Fibroblast of skin of abdomen (primary cell): ENCODE data around the gene ARHGEF7.

ENCODE experiments used
- DNase-seq: peaks from one replicate; pipeline ENCODE4 v3.0.0-alpha.2; 2013

Gene ARHGEF7

DNA sequence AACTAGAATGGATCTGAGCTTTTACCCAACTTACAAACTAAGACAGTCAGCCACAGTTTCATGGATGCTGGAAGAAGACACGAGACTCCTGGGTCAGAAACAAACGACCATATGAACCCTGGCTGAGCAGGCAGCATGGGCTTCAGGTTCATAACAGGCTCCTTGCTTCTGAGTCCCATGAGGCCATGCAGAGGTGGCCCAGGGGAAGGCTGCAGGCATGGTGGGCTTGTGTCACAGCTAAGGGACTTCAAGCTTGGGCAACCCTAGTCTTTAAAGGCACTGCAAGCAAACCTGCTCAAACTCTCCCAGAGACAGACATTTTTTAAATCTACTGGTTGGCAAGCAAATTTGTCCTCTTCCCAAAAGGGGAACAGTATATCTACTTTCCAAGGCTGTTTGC is 5.1 kb upstream of the ARHGEF7 start:
- DNase-seq = no peak

- no peak for DNase-seq
Observed at GRCh38 chr13:111111376-111111937, 3.7 kb upstream of the ARHGEF7 start.

- no peak for DNase-seq
Observed at GRCh38 chr13:111112196-111112595, 2.9 kb upstream of the ARHGEF7 start.

DNA sequence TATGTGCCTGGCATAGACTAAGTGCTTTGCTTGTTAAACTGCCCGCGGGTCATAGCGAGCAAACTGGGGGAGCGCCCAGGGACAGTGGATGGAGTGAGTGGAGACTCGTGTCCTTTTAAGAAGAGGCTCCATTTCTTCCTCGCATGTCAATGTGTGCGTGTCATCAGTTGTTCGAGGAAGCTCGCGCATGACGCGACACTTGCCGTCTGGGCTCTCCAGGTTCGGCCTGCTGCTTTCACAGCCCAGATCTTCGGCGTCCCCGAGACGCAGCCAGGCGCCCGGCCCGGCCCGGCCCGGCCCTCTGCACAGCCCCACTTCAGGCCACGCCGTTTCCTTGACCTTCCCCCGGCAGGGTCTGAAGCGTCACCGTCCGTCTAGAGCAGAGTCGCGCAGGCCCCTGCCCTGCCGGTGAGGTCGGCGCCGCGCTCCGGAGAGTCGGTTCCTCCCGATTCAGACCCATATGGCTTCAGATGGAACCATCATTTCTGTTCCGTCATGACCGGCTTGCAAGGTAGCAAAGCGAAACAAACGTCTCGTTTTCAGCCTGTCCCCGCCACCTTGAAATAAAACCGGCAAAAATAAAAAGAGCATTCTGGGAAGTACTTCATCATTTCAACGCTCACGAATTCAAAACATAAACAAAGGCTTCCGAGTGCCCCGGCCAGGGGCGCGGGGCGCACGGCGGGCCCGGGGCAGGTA is 599 bp upstream of the ARHGEF7 start:
- DNase-seq = peak; percentile 17

DNA sequence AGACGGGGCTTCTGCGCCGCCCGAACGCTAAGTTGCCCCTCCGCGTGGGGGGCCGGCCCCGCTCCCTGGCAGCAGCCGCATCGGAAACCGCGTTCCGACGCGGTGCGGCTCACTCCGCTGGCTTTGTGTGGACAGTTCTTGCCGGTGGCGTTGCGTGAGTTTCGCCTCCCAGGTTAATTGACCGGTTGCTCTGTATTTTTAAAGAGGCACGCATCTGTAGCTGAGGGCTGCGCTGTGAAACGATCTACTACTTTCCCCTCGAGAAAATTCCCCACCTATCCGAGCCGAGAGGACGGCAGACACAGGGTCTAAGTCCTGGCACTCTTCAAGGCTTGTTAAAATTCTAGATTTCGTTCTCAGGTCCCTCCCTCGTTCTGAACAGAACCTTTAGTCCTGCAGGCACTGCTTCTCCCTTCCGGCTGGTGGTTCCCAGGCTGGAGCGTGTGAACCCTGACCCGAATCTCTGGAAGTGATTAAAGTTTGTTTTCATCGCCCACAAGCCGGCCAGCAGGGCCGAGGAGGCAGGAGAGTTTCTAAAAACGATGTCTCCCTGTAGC is 933 bp downstream of the ARHGEF7 start:
- peak; percentile 71 for DNase-seq

GRCh38 chr13:111116856-111117255 is 1.7 kb downstream of the ARHGEF7 start:
- DNase-seq = peak; percentile 45

- peak; percentile 13 for DNase-seq
Observed at GRCh38 chr13:111117289-111117688, 2.2 kb downstream of the ARHGEF7 start.

DNA sequence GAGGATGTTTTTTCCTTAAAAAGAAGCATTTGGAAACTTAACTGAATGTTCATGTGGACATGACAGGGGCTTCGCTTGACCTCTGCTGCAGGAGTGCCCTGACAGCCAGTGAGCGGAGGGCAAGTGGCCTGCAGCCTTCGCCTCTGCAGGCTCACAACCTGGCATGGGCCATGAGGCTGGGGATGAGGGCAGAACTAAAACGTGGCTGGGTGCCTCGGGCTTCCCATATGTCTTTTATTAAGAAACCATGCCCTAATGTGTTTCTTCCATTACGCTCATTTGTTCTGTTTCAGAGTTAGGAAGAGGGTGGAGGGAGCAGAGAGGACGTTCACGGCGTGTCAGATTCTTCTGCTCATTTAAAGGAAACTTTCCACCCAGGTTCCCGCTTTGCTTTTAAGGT is 2.9 kb downstream of the ARHGEF7 start:
- DNase-seq = peak; percentile 13

DNA sequence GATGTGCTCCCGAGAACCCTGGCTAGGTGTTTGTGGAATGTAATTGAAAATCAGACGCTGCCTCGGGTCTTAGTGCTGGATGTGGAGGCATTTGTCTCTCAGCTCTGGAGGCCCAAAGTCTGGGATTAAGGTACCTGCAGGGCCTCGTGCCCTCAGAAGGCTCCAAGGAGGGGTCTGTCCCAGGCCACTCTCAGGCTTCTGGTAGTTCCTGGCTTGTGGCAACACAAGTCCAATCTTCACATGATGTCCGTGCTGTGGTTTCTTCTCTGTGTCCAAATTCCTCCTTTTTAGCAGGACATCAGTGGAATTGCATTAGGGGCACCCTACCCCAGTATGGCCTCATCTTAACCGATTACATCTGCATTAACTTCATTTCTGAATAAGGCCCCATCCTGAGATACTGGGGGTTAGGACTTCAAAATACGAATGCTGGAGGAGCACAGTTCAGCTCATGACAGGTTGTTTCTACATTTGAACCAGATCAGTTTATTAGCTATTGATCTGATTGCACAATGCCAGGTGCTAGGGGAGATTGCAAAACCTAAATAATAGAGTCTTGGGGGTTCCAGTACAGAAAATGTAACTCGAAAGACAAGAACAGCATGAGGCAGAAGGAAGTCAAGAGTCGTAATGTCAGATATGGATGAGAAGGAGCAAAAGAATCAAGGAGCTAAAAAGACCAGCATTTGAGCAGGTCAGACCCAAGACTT is 3.9 kb downstream of the ARHGEF7 start:
- DNase-seq = no peak

DNA sequence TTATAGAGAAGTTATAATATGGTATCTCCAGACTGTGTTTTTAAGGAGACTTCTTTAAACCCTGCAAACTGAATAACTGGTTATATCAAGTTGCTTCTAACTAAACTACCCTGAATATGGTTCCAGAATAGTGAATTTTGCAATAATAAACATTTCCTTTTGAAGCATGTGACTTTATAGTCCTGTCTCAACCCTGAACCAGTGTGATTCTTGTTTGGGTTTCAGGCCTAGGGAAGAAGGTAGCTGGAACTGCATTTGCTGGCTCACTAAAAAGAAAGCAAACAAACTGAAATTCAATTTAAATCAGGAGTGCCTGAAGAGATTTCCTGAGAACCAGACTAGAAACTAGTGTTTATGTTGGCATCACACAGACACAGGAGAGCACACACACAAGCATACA is 4.9 kb downstream of the ARHGEF7 start:
- DNase-seq = no peak

GRCh38 chr13:111120422-111120821 is 5.3 kb downstream of the ARHGEF7 start:
- no peak for DNase-seq

DNA sequence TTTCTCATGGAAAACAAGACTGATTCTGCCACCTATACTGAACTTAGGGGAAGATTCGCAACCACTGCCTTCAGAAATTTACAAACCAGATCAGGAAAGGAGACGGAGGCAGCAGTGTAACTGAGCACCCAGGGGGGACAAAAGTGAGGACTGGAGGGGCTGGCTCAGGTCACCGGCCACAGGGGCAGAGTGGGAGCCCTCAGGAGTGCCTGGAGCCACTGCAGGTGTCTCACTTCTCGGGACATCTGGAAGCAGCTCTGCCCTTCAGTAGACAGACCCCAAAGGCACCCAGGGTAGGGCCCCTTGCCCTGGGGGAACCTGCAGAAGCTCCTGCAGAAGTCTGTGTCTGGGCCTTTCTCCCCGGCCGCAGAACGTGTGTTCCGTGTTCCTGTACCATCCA is 5.8 kb downstream of the ARHGEF7 start:
- no peak for DNase-seq

- no peak for DNase-seq
Observed at GRCh38 chr13:111121506-111121905, 6.4 kb downstream of the ARHGEF7 start.

GRCh38 chr13:111122056-111122455 is 6.9 kb downstream of the ARHGEF7 start:
- DNase-seq = no peak

- DNase-seq = no peak
Observed at GRCh38 chr13:111122631-111123030, 7.5 kb downstream of the ARHGEF7 start.

- no peak for DNase-seq
Observed at GRCh38 chr13:111123221-111123620, 8.1 kb downstream of the ARHGEF7 start.

- no peak for DNase-seq
Observed at GRCh38 chr13:111123649-111124048, 8.5 kb downstream of the ARHGEF7 start.

DNA sequence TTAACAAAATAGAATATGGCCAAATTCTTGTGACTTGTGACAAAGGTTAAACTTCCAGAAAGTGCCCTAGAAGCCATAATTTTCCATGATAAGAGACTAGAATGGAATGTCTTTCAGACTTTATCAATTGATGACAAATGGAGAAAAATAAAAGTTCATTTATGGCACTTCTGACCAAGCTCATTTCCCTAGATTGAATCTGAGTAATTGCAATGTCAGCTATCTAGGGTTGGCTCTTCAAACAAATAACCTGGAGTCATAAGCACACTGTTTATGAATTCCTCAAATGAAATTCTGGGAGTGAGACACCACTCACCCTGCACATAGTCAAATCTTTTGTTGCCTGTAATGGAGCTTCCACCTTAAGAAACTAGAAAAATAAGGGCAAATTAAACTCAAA is 11.4 kb downstream of the ARHGEF7 start:
- no peak for DNase-seq

GRCh38 chr13:111129465-111130115 is 14.5 kb downstream of the ARHGEF7 start:
- no peak for DNase-seq

- no peak for DNase-seq
Observed at GRCh38 chr13:111130116-111130508, 15.0 kb downstream of the ARHGEF7 start.

GRCh38 chr13:111131048-111131447 is 15.9 kb downstream of the ARHGEF7 start:
- DNase-seq = no peak

DNA sequence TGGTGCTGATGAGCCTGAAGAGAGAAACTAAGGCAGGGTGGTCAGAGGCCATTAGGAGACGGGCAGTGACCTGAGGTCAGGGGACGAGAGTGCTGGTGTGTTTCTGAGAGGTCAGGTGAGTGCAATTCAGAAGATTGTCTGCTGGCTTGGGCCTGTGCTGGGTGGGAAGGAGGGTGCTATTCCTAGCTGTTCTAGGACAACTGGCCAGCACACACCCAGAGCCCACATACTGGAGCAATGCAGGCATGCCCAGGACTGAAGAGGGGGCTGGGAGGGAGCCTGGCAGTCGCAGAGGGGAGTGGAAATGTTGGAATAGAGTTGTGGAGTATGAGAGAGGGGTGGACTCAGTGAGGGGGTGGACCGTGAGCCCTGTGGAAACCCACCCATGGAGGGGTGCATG is 16.5 kb downstream of the ARHGEF7 start:
- no peak for DNase-seq

DNA sequence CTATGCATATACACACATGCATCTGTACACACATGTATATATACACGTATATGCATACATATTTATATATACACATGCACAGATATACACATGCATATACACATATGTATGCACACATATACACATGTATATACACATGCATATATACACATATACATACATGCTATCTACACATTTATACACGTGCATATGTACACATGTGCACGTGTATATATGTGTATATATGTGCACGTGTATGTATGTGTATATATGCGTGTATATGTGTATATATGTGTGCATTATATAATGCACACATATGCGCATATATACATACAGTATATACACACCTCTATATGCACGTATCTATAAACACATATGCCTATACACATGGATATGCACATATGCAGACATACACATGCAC is 17.8 kb downstream of the ARHGEF7 start:
- no peak for DNase-seq
